RWPE2 (cell line): ENCODE results near the gene TMEM88.

ENCODE experiments used
- ATAC-seq: fragments of 200-7000 bp; cut with Tn5 transposase; 3 replicates; pipeline ENCODE4 v1.9.1; 2021; ENCODE audit warnings: low read depth
- DNase-seq: peaks from one replicate; pipeline ENCODE4 v3.0.0-alpha.2; 2020; ENCODE audit warnings: low spot score
- H3K27ac ChIP-seq: fragments of 450-650 bp; 2 replicates; pipeline ENCODE4 v1.5.1; 2017; ENCODE audit warnings: mild to moderate bottlenecking; ENCODE audit not compliant: poor library complexity, severe bottlenecking
- H3K27me3 ChIP-seq: fragments of 250-450 bp; sonication (Bioruptor Pico); 2 replicates; pipeline ENCODE4 v1.5.1; 2021; ENCODE audit warnings: mild to moderate bottlenecking, moderate library complexity; ENCODE audit not compliant: insufficient read depth, poor library complexity, severe bottlenecking
- H3K36me3 ChIP-seq: fragments of 250-450 bp; sonication (Bioruptor Pico); 2 replicates; pipeline ENCODE4 v1.5.1; 2020; ENCODE audit warnings: low read depth, mild to moderate bottlenecking, moderate library complexity
- H3K4me1 ChIP-seq: fragments of 250-450 bp; sonication (Bioruptor Pico); 2 replicates; pipeline ENCODE4 v1.5.1; 2021; ENCODE audit warnings: mild to moderate bottlenecking, moderate library complexity; ENCODE audit not compliant: insufficient read depth, poor library complexity, severe bottlenecking
- H3K4me3 ChIP-seq: fragments of 250-450 bp; sonication (Bioruptor Pico); 2 replicates; pipeline ENCODE4 v1.5.1; 2021; ENCODE audit warnings: mild to moderate bottlenecking, moderate library complexity; ENCODE audit not compliant: severe bottlenecking
- H3K9me3 ChIP-seq: fragments of 250-450 bp; sonication (Bioruptor Pico); 2 replicates; pipeline ENCODE4 v1.5.1; 2021; ENCODE audit warnings: mild to moderate bottlenecking, moderate library complexity; ENCODE audit not compliant: severe bottlenecking
- CTCF ChIP-seq: fragments of 450-650 bp; IDR thresholded peaks from one replicate; pipeline ENCODE4 v1.5.1; 2017; ENCODE audit warnings: mild to moderate bottlenecking, moderate library complexity; ENCODE audit not compliant: poor library complexity, severe bottlenecking

Gene TMEM88

DNA sequence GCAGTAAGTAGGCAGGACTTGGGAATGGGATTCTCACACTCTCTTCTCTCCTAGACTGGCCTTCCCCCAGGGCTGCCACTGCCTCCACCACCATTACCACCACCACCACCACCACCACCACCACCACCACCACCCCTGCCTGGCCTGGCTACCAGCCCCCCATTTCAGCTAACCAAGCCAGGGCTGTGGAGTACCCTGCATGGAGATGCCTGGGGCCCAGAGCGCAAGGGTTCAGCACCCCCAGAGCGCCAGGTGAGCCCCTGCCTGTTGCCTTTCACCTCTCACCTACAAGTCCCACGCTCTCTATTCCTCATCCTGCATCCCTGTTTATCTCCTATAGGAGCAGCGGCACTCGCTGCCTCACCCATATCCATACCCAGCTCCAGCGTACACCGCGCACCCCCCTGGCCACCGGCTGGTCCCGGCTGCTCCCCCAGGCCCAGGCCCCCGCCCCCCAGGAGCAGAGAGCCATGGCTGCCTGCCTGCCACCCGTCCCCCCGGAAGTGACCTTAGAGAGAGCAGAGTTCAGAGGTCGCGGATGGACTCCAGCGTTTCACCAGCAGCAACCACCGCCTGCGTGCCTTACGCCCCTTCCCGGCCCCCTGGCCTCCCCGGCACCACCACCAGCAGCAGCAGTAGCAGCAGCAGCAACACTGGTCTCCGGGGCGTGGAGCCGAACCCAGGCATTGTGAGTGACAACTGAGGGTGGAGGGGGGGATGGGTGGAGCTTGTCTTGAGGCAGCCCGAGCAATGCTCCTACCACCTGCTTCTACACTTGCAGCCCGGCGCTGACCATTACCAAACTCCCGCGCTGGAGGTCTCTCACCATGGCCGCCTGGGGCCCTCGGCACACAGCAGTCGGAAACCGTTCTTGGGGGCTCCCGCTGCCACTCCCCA is 7.9 kb upstream of the TMEM88 start:
- no peak for TF ChIP-seq CTCF
- Histone ChIP-seq H3K4me3 (no peak overlapping the region), H3K36me3 (peaks cover 47% of the 10 kb centered on the region), H3K27ac (no peak overlapping the region), H3K27me3 (no peaks in the 10 kb centered on the region), H3K9me3 (no peaks in the 10 kb centered on the region), H3K4me1 (no peaks in the 10 kb centered on the region)
- DNase-seq (peak; percentile 60), ATAC-seq (no peak)

DNA sequence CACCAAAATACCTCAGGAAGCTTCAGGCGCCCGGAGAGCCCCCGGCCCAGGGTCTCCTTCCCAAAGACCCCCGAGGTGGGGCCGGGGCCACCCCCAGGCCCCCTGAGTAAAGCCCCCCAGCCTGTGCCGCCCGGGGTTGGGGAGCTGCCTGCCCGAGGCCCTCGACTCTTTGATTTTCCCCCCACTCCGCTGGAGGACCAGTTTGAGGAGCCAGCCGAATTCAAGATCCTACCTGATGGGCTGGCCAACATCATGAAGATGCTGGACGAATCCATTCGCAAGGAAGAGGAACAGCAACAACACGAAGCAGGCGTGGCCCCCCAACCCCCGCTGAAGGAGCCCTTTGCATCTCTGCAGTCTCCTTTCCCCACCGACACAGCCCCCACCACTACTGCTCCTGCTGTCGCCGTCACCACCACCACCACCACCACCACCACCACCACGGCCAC is 6.7 kb upstream of the TMEM88 start:
- H3K27me3 ChIP-seq: no peaks in the 10 kb centered on the region
- peaks cover 59% of the 10 kb centered on the region for H3K36me3 ChIP-seq
- H3K9me3 ChIP-seq: no peaks in the 10 kb centered on the region
- TF ChIP-seq CTCF: no peak
- peak; percentile 53 for DNase-seq
- no peak for ATAC-seq
- H3K4me1 ChIP-seq: no peaks in the 10 kb centered on the region
- no peak overlapping the region for H3K27ac ChIP-seq
- no peak overlapping the region for H3K4me3 ChIP-seq

DNA sequence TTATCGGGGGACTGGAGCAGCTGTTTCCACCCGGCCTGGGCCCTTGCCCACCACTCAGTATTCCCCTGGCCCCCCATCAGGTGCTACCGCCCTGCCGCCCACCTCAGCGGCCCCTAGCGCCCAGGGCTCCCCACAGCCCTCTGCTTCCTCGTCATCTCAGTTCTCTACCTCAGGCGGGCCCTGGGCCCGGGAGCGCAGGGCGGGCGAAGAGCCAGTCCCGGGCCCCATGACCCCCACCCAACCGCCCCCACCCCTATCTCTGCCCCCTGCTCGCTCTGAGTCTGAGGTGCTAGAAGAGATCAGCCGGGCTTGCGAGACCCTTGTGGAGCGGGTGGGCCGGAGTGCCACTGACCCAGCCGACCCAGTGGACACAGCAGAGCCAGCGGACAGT is 6.1 kb upstream of the TMEM88 start:
- Histone ChIP-seq H3K27ac (no peak overlapping the region), H3K9me3 (no peaks in the 10 kb centered on the region), H3K36me3 (peaks cover 59% of the 10 kb centered on the region), H3K27me3 (no peaks in the 10 kb centered on the region), H3K4me1 (no peaks in the 10 kb centered on the region), H3K4me3 (no peak overlapping the region)
- ATAC-seq (no peak), DNase-seq (no peak)
- TF ChIP-seq CTCF: no peak

DNA sequence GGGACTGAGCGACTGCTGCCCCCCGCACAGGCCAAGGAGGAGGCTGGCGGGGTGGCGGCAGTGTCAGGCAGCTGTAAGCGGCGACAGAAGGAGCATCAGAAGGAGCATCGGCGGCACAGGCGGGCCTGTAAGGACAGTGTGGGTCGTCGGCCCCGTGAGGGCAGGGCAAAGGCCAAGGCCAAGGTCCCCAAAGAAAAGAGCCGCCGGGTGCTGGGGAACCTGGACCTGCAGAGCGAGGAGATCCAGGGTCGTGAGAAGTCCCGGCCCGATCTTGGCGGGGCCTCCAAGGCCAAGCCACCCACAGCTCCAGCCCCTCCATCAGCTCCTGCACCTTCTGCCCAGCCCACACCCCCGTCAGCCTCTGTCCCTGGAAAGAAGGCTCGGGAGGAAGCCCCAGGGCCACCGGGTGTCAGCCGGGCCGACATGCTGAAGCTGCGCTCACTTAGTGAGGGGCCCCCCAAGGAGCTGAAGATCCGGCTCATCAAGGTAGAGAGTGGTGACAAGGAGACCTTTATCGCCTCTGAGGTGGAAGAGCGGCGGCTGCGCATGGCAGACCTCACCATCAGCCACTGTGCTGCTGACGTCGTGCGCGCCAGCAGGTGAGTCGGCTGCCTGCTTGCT is 5.6 kb upstream of the TMEM88 start:
- no peak overlapping the region for H3K27ac ChIP-seq
- peaks cover 59% of the 10 kb centered on the region for H3K36me3 ChIP-seq

More for the DNA sequence above, 5.6 kb upstream of the TMEM88 start:
- Histone ChIP-seq H3K9me3 (no peaks in the 10 kb centered on the region), H3K4me1 (no peaks in the 10 kb centered on the region), H3K27me3 (no peaks in the 10 kb centered on the region), H3K4me3 (no peak overlapping the region)
- ATAC-seq (no peak), DNase-seq (no peak)
- TF ChIP-seq CTCF: no peak
